ENCODE data around the gene RND1.

Gene RND1

GRCh38 chr12:48869191-48869590, 3.5 kb upstream of the RND1 start:
- DNase-seq: no peak
- no peak overlapping the region for H2AFZ ChIP-seq (ENCODE audit: insufficient read depth, low read length, poor library complexity)
- H4K8ac ChIP-seq (ENCODE audit: low read depth, low read length): no peak overlapping the region
- no peak overlapping the region for H3K4me2 ChIP-seq (ENCODE audit: low read length)
- H3K18ac ChIP-seq (ENCODE audit: low read length): no peak overlapping the region
- H3K79me1 ChIP-seq (ENCODE audit: low read length): no peaks in the 10 kb centered on the region
- H2BK5ac ChIP-seq (ENCODE audit: low read depth, low read length, poor library complexity): no peak overlapping the region
- H3K4ac ChIP-seq (ENCODE audit: low read depth, low read length): no peak overlapping the region
- H3K4me1 ChIP-seq (ENCODE audit: control insufficient read depth in 1 of 2, insufficient read depth in 2 of 2, low read length in 2 of 2): peaks cover 7 to 11% of the 10 kb centered on the region in 2 experiments
- H2BK12ac ChIP-seq (ENCODE audit: low read length): no peak overlapping the region
- H4K91ac ChIP-seq (ENCODE audit: low read depth, low read length): no peak overlapping the region
- no peak overlapping the region for H3K14ac ChIP-seq (ENCODE audit: low read length)
- no peaks in the 10 kb centered on the region for H3K27me3 ChIP-seq (ENCODE audit: insufficient read depth, low read length)
- H3K4me3 ChIP-seq (ENCODE audit: low read depth, low read length): no peak overlapping the region
- no peak overlapping the region for H2BK120ac ChIP-seq (ENCODE audit: insufficient read depth, low read length, poor library complexity)
- H3K27ac ChIP-seq (ENCODE audit: low read depth, low read length): no peak overlapping the region
- H3K9ac ChIP-seq (ENCODE audit: low read length): no peak overlapping the region
- H4K12ac ChIP-seq (ENCODE audit: low read depth, low read length): no peak overlapping the region
- H3K79me2 ChIP-seq (ENCODE audit: control insufficient read depth, insufficient read depth, low read length, poor library complexity): no peaks in the 10 kb centered on the region
- WGBS (ENCODE audit: extremely low coverage, insufficient coverage, insufficient read length): 100% methylated on average over 1 of the region's 2 CpGs
- H3K9me3 ChIP-seq (ENCODE audit: insufficient read depth, low read depth, low read length): no peaks in the 10 kb centered on the region
- H2AK5ac ChIP-seq (ENCODE audit: low read length): no peak overlapping the region
- H3K36me3 ChIP-seq (ENCODE audit: control insufficient read depth in 1 of 2, insufficient read depth in 2 of 2, low read length in 2 of 2): no peaks in the 10 kb centered on the region
- H3K23ac ChIP-seq (ENCODE audit: low read length): no peak overlapping the region

- no peak overlapping the region for H2BK5ac ChIP-seq (ENCODE audit: low read depth, low read length, poor library complexity)
- H3K9ac ChIP-seq (ENCODE audit: low read length): no peak overlapping the region
- H3K27me3 ChIP-seq (ENCODE audit: insufficient read depth, low read length): no peaks in the 10 kb centered on the region
- no peaks in the 10 kb centered on the region for H3K79me2 ChIP-seq (ENCODE audit: control insufficient read depth, insufficient read depth, low read length, poor library complexity)
- H2BK12ac ChIP-seq (ENCODE audit: low read length): no peak overlapping the region
- no peak overlapping the region for H3K4me3 ChIP-seq (ENCODE audit: low read depth, low read length)
- H2BK120ac ChIP-seq (ENCODE audit: insufficient read depth, low read length, poor library complexity): no peak overlapping the region
- no peak overlapping the region for H4K91ac ChIP-seq (ENCODE audit: low read depth, low read length)
- H2AK5ac ChIP-seq (ENCODE audit: low read length): no peak overlapping the region
- no peak overlapping the region for H4K12ac ChIP-seq (ENCODE audit: low read depth, low read length)
- no peaks in the 10 kb centered on the region for H3K36me3 ChIP-seq (ENCODE audit: control insufficient read depth in 1 of 2, insufficient read depth in 2 of 2, low read length in 2 of 2)
- no peaks in the 10 kb centered on the region for H3K79me1 ChIP-seq (ENCODE audit: low read length)
- no peaks in the 10 kb centered on the region for H3K9me3 ChIP-seq (ENCODE audit: insufficient read depth, low read depth, low read length)
- H3K27ac ChIP-seq (ENCODE audit: low read depth, low read length): no peak overlapping the region
- peaks cover 7 to 13% of the 10 kb centered on the region in 2 experiments for H3K4me1 ChIP-seq (ENCODE audit: control insufficient read depth in 1 of 2, insufficient read depth in 2 of 2, low read length in 2 of 2)
- no peak overlapping the region for H2AFZ ChIP-seq (ENCODE audit: insufficient read depth, low read length, poor library complexity)
- no peak for DNase-seq
- no peak overlapping the region for H4K8ac ChIP-seq (ENCODE audit: low read depth, low read length)
- no peak overlapping the region for H3K18ac ChIP-seq (ENCODE audit: low read length)
- WGBS (ENCODE audit: extremely low coverage, insufficient coverage, insufficient read length): no CpG with 5 or more reads among the region's 2 CpGs
- no peak overlapping the region for H3K14ac ChIP-seq (ENCODE audit: low read length)
- no peak overlapping the region for H3K23ac ChIP-seq (ENCODE audit: low read length)
- no peak overlapping the region for H3K4me2 ChIP-seq (ENCODE audit: low read length)
- no peak overlapping the region for H3K4ac ChIP-seq (ENCODE audit: low read depth, low read length)
Observed at GRCh38 chr12:48868451-48868850, 2.8 kb upstream of the RND1 start.

- H3K4me1 ChIP-seq (ENCODE audit: control insufficient read depth in 1 of 2, insufficient read depth in 2 of 2, low read length in 2 of 2): peaks cover 7 to 13% of the 10 kb centered on the region in 2 experiments
- H3K9me3 ChIP-seq (ENCODE audit: insufficient read depth, low read depth, low read length): no peaks in the 10 kb centered on the region
- H3K4me3 ChIP-seq (ENCODE audit: low read depth, low read length): no peak overlapping the region
- H4K8ac ChIP-seq (ENCODE audit: low read depth, low read length): no peak overlapping the region
- peak overlapping the region; percentile 66 for H2AFZ ChIP-seq (ENCODE audit: insufficient read depth, low read length, poor library complexity)
- H3K14ac ChIP-seq (ENCODE audit: low read length): no peak overlapping the region
- H3K23ac ChIP-seq (ENCODE audit: low read length): no peak overlapping the region
- H3K36me3 ChIP-seq (ENCODE audit: control insufficient read depth in 1 of 2, insufficient read depth in 2 of 2, low read length in 2 of 2): no peaks in the 10 kb centered on the region
- WGBS (ENCODE audit: extremely low coverage, insufficient coverage, insufficient read length): no CpG with 5 or more reads among the region's 6 CpGs
- no peak overlapping the region for H4K91ac ChIP-seq (ENCODE audit: low read depth, low read length)
- H2BK12ac ChIP-seq (ENCODE audit: low read length): no peak overlapping the region
- H3K27ac ChIP-seq (ENCODE audit: low read depth, low read length): no peak overlapping the region
- no peaks in the 10 kb centered on the region for H3K79me2 ChIP-seq (ENCODE audit: control insufficient read depth, insufficient read depth, low read length, poor library complexity)
- no peaks in the 10 kb centered on the region for H3K27me3 ChIP-seq (ENCODE audit: insufficient read depth, low read length)
- no peak overlapping the region for H2BK5ac ChIP-seq (ENCODE audit: low read depth, low read length, poor library complexity)
- no peak overlapping the region for H3K4ac ChIP-seq (ENCODE audit: low read depth, low read length)
- no peak overlapping the region for H2AK5ac ChIP-seq (ENCODE audit: low read length)
- H3K9ac ChIP-seq (ENCODE audit: low read length): no peak overlapping the region
- peak overlapping the region; percentile 62 for H3K4me2 ChIP-seq (ENCODE audit: low read length)
- H3K18ac ChIP-seq (ENCODE audit: low read length): no peak overlapping the region
- H3K79me1 ChIP-seq (ENCODE audit: low read length): no peaks in the 10 kb centered on the region
- H2BK120ac ChIP-seq (ENCODE audit: insufficient read depth, low read length, poor library complexity): no peak overlapping the region
- no peak overlapping the region for H4K12ac ChIP-seq (ENCODE audit: low read depth, low read length)
- no peak for DNase-seq
Observed at GRCh38 chr12:48866052-48866711, 512 bp upstream of the RND1 start.

- H3K4ac ChIP-seq (ENCODE audit: low read depth, low read length): no peak overlapping the region
- H3K27me3 ChIP-seq (ENCODE audit: insufficient read depth, low read length): no peaks in the 10 kb centered on the region
- no peak overlapping the region for H2AFZ ChIP-seq (ENCODE audit: insufficient read depth, low read length, poor library complexity)
- no peak overlapping the region for H2BK120ac ChIP-seq (ENCODE audit: insufficient read depth, low read length, poor library complexity)
- no peak overlapping the region for H3K4me3 ChIP-seq (ENCODE audit: low read depth, low read length)
- no peak overlapping the region for H4K91ac ChIP-seq (ENCODE audit: low read depth, low read length)
- no peaks in the 10 kb centered on the region for H3K9me3 ChIP-seq (ENCODE audit: insufficient read depth, low read depth, low read length)
- no peak overlapping the region for H2BK12ac ChIP-seq (ENCODE audit: low read length)
- no peak overlapping the region for H3K4me2 ChIP-seq (ENCODE audit: low read length)
- no peak overlapping the region for H4K8ac ChIP-seq (ENCODE audit: low read depth, low read length)
- H3K27ac ChIP-seq (ENCODE audit: low read depth, low read length): no peak overlapping the region
- H3K18ac ChIP-seq (ENCODE audit: low read length): no peak overlapping the region
- no peak overlapping the region for H2AK5ac ChIP-seq (ENCODE audit: low read length)
- no peaks in the 10 kb centered on the region for H3K79me2 ChIP-seq (ENCODE audit: control insufficient read depth, insufficient read depth, low read length, poor library complexity)
- no peaks in the 10 kb centered on the region for H3K79me1 ChIP-seq (ENCODE audit: low read length)
- no peak overlapping the region for H3K14ac ChIP-seq (ENCODE audit: low read length)
- no peak overlapping the region for H2BK5ac ChIP-seq (ENCODE audit: low read depth, low read length, poor library complexity)
- H4K12ac ChIP-seq (ENCODE audit: low read depth, low read length): no peak overlapping the region
- peaks cover 7 to 13% of the 10 kb centered on the region in 2 experiments for H3K4me1 ChIP-seq (ENCODE audit: control insufficient read depth in 1 of 2, insufficient read depth in 2 of 2, low read length in 2 of 2)
- no peak for DNase-seq
- no peak overlapping the region for H3K9ac ChIP-seq (ENCODE audit: low read length)
- peaks cover 2 to 3% of the 10 kb centered on the region in 2 experiments for H3K36me3 ChIP-seq (ENCODE audit: control insufficient read depth in 1 of 2, insufficient read depth in 2 of 2, low read length in 2 of 2)
- WGBS (ENCODE audit: extremely low coverage, insufficient coverage, insufficient read length): no CpG with 5 or more reads among the region's 4 CpGs
- H3K23ac ChIP-seq (ENCODE audit: low read length): no peak overlapping the region
Observed at GRCh38 chr12:48863291-48863690, 2.4 kb downstream of the RND1 start.
